Type B pancreatic cell (in vitro differentiated cells): ENCODE measurements around the gene SBNO2. TPM values are rescaled to one million over a fixed set of nuclear protein-coding genes. Genes with fewer than 3 reads are reported as not detected.

Source experiments
- DNase-seq: peaks from one replicate; pipeline ENCODE4 v3.0.0; 2021; ENCODE audit warnings: mixed read lengths; ENCODE audit not compliant: unreplicated experiment; ENCODE audit errors: extremely low spot score
- H3K27ac Mint-ChIP-seq: 2 replicates; pipeline ENCODE4 v1.8.0; 2021; ENCODE audit warnings: mild to moderate bottlenecking, mixed read lengths
- H3K27me3 Mint-ChIP-seq: 2 replicates; pipeline ENCODE4 v1.8.0; 2021; ENCODE audit warnings: mixed read lengths
- H3K36me3 Mint-ChIP-seq: 2 replicates; pipeline ENCODE4 v1.8.0; 2021; ENCODE audit warnings: mixed read lengths
- H3K4me1 Mint-ChIP-seq: one replicate; pipeline ENCODE4 v1.8.0; 2021; ENCODE audit warnings: mixed read lengths; ENCODE audit not compliant: unreplicated experiment
- H3K4me3 Mint-ChIP-seq: 2 replicates; pipeline ENCODE4 v1.8.0; 2021; ENCODE audit warnings: mild to moderate bottlenecking, mixed read lengths
- H3K9me3 Mint-ChIP-seq: 2 replicates; pipeline ENCODE4 v1.8.0; 2021; ENCODE audit warnings: mixed read lengths
- total RNA-seq: library from RNA; stranded (reverse); gene quantifications from 2 replicates; pipeline ENCODE4 v1.2.1, GENCODE V29; 2021; ENCODE audit warnings: low replicate concordance
- TF ChIP-seq, protein P1 (sequence below): fragments of 200-600 bp; sonication (generic); conservative IDR thresholded peaks from 2 replicates; pipeline ENCODE4 v1.5.0; 2021; ENCODE audit warnings: antibody characterized with exemption, mild to moderate bottlenecking

The SBNO2 gene
- total RNA-seq, 1 donor from 2014 or later, result 45.5 TPM

DNA sequence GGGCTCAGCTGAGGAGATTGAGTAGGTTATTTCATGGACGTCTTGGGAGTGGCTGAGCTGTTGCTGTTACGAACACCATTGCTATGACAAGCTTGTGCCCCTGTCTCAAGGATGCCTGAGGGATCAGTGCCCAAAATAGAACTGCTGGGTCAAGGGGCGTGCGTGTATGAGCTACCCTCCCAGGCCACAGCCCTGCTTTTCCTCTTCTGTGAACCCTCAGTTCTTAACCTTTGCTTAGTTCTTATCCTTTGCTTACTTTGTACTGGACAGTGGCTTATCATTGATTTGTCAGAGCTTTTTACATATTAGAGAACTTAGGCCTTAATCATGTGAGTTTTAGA, 98.1 kb downstream of the SBNO2 start:
- TF ChIP-seq, protein P1, sequence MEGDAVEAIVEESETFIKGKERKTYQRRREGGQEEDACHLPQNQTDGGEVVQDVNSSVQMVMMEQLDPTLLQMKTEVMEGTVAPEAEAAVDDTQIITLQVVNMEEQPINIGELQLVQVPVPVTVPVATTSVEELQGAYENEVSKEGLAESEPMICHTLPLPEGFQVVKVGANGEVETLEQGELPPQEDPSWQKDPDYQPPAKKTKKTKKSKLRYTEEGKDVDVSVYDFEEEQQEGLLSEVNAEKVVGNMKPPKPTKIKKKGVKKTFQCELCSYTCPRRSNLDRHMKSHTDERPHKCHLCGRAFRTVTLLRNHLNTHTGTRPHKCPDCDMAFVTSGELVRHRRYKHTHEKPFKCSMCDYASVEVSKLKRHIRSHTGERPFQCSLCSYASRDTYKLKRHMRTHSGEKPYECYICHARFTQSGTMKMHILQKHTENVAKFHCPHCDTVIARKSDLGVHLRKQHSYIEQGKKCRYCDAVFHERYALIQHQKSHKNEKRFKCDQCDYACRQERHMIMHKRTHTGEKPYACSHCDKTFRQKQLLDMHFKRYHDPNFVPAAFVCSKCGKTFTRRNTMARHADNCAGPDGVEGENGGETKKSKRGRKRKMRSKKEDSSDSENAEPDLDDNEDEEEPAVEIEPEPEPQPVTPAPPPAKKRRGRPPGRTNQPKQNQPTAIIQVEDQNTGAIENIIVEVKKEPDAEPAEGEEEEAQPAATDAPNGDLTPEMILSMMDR, result no peak
- Mint-ChIP-seq H3K4me3 (no peak overlapping the region), H3K9me3 (no peaks in the 10 kb centered on the region), H3K36me3 (no peaks in the 10 kb centered on the region), H3K27ac (peak overlapping the region; percentile 66), H3K27me3 (peaks cover 24% of the 10 kb centered on the region), H3K4me1 (peaks cover 5% of the 10 kb centered on the region)
- DNase-seq, result no peak

DNA sequence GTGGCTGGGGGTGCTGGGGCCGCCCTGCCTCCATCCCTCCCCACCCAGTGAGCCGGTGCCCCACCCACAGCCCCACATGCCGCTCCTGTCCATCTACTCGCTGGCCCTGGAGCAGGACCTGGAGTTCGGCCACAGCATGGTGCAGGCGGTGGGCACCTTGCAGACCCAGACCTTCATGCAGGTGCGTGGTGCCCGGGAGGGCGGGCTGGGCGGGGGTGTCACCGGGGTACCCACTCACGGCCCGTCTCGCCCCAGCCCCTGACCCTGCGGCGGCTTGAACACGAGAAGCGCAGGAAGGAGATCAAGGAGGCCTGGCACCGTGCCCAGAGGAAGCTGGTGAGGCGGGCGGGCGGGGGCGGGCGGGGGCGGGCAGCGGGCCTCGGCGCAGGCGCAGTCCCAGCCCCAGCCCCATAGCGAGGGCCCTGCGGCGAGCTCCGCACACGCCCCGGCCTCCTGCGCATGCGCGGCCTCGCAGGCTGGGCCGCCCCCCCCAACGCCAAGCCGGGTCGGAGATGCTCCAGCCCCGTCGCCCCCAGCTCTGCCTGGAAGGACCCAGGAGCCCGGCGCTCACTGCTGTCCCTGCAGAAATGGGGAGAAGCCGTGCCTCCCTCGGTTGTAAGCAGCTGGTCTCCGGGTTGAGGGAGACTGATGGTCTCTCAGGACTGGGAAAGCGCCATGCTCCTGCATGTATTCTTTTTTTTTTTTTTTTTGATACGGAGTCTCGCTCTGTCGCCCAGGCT, 99.4 kb downstream of the SBNO2 start:
- Mint-ChIP-seq H3K4me1 (peaks cover 5% of the 10 kb centered on the region), H3K36me3 (no peaks in the 10 kb centered on the region), H3K9me3 (no peaks in the 10 kb centered on the region), H3K27me3 (peaks cover 33% of the 10 kb centered on the region), H3K4me3 (no peak overlapping the region), H3K27ac (no peak overlapping the region)
- TF ChIP-seq, protein P1, result no peak
- no peak for DNase-seq

GRCh38 chr19:1073956-1074517, 100.0 kb downstream of the SBNO2 start:
- DNase-seq, result no peak
- no peaks in the 10 kb centered on the region for H3K36me3 Mint-ChIP-seq
- H3K27ac Mint-ChIP-seq, result no peak overlapping the region
- H3K9me3 Mint-ChIP-seq, result no peaks in the 10 kb centered on the region
- H3K4me3 Mint-ChIP-seq, result no peak overlapping the region
- peaks cover 5% of the 10 kb centered on the region for H3K4me1 Mint-ChIP-seq
- TF ChIP-seq, protein P1, result no peak
- H3K27me3 Mint-ChIP-seq, result peaks cover 40% of the 10 kb centered on the region

GRCh38 chr19:1073063-1073955, 100.8 kb downstream of the SBNO2 start:
- Mint-ChIP-seq H3K36me3 (no peaks in the 10 kb centered on the region), H3K9me3 (no peaks in the 10 kb centered on the region), H3K27ac (no peak overlapping the region), H3K27me3 (peaks cover 46% of the 10 kb centered on the region), H3K4me3 (no peak overlapping the region), H3K4me1 (peaks cover 5% of the 10 kb centered on the region)
- DNase-seq, result no peak
- TF ChIP-seq, protein P1, result no peak

DNA sequence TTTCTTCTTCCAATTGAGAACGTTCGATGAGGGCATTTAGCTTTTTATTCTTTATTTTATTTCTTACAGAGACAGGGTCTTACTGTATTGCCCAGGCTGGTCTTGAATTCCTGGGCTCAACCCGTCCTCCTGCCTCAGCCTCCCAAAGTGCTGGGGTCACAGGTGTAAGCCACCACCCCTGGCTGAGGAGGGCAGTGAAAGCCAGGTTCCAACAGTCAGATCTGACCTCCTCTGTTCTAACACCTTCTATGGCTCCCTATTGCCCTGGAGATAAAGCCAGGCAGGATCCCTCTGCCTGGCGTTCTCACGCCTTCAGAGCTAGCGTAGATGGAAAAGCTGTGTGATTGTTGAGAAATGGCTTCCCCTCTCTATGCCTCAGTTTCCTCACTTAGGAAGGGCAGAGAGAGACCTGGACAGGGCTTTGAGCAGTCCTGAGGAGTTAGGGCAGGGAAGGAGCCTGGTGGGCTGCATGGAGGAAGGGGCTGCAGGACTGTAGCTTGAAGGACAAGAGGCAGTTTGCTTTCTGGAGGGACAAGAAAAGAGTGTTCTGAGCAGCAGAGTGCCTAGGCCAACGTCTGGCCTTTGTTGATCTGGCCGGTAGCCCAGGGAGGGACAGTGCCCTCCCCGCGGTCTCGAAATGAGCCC, 101.6 kb downstream of the SBNO2 start:
- Mint-ChIP-seq H3K36me3 (no peaks in the 10 kb centered on the region), H3K4me1 (peaks cover 5% of the 10 kb centered on the region), H3K27ac (no peak overlapping the region), H3K9me3 (no peaks in the 10 kb centered on the region), H3K27me3 (peaks cover 49% of the 10 kb centered on the region), H3K4me3 (peak overlapping the region; percentile 69)
- no peak for DNase-seq
- TF ChIP-seq, protein P1, result no peak
